OCI-M2 (cell line): ENCODE results near the gene ZNF529.
A peak's percentile ranks its signal among the peaks of the same experiment; 100 is the strongest.
"Not testable (repeated sequence)": the region's sequence is repeated elsewhere in the genome, so short reads cannot be mapped to it uniquely, and the experiment has no call there.

ENCODE experiments used
- DNase-seq: peaks from one replicate; lab custom pipeline; 2025; ENCODE audit not compliant: unreplicated experiment; lab: John Stamatoyannopoulos, UW

Gene ZNF529

DNA sequence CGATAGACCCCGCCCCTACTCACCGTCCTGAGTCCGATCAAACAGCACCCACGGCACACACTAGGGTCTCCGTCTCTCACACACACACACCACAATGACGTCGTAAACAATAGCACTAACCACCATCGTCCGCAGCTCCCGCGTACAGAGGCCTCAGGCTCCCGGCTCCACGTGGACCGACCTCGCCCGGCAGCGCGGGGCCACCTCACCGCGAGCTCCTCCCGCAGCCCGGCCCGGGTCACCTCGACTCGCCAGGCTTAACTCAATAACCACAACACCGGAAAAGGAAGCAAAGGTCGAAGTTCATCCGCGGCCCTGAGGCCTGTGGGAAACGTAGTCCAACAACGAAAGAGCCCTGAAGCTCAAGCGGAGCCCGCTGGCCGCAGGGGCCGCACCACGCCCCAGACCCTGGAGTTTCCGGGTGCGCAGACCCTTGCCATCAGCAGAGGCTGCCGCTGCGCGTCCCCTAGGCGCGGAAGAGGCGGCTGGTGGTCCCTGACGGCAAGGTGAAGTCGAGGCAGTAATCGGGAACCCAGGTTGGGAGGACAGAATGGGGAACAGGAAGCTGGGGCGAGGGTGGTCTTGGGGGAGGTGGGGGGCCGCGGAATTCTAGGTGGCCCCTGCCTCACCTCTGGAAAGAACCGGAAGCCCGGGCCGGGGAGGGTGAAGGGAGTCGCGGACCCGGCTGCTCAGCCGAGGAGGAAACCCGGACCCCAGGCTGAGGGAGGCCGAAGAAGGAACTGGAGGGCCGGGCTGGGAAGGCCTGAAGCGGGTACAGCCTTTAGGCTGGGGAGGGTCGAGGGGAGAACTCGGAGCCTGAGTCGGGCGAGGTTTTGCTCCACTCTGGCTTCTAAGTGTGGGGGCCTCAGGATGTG lies at the start of gene ZNF529:
TSS of gene ZNF529 (minus strand) at position 273 of the 875 bp plus-strand sequence. CDS start 946 bp downstream, outside the sequence.
- DNase-seq: peak; percentile 99

- peak; percentile 89 for DNase-seq
Measured at GRCh38 chr19:36605877-36606478, 32.9 kb upstream of the ZNF529 start.

DNA sequence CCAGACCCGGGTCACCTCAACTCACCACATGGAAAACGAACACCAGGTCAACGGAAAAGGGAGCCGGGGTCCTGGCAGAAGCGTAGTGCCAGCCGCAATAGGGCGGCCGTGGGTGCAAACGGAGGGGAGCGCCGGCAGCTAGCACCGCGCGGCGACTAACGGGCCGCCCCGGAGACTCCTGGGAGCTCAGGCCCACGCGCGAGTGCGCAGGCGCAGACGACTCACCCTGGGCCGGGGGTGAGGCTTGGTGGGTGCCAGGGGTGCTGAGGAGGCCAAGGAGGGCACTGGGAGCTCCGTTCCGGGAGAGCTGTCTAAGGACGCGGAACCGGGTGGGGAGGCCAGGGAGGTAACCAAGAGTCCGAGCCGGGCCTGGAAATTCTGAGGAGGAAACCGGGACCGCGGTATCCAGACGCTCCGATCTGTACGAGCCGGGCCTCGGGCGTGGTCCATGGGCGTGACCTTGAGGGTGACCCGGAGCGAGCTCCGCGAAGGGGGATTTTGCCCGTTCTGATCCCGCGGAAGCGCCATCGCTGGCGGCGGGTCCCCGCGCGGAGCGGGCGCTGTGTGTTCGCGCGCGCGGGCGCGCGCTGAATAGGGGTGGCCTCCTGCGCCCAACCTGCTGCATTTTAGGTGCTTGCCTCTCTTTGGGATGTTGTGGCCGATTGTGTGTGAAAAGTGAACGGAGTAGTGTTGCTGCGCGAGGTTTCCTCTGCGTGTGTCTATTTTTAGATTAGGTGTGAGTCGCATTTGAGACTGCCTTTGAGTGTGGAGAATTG lies 32.2 kb upstream of the ZNF529 start, which contains the start of gene ZNF382:
TSS of gene ZNF382 (plus strand) at position 213 of the 776 bp plus-strand sequence. CDS start 4,602 bp downstream, outside the sequence.
- DNase-seq: peak; percentile 91

DNA sequence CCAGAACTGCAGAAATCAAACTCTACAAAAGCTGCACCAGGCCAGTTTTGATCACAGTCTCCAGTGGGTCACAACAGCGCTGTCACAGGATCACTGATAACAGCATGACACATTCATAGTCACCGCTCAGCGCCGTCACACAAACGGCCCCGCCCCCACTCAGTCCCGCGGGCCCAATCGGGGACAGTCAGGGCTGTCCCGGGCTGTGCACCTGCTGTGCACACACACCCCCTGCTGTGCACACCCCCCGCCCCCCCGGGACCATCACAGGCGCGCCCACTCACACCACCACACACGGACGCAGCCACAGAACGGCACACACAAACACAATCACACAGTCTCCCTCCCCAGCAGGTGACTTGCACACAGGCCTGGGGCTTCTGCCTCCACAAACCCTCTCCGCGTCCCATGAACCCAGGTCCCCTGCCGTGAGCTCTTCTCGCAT lies 31.6 kb upstream of the ZNF529 start:
- peak; percentile 97 for DNase-seq

GRCh38 chr19:36602681-36603080 lies 29.6 kb upstream of the ZNF529 start:
- DNase-seq: not testable (repeated sequence)

DNA sequence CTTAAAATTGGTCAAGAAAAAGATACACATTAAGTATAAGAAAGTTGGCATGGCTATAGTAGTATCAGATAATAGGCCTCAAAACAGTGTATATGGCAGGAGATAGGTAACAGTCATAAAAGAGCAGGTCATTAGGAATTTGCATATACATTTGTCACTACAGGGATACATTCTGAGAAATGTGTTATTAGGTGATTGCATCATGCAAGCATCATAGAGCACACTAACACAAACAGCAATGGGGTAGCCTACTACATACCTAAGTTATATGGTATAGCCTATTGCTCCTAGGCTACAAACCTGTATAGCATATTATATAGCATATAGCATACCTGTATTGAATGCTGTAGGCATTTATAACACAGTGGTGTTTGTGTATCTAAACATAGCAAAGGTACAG lies 6.2 kb upstream of the ZNF529 start:
- DNase-seq: no peak

GRCh38 chr19:36577271-36577996 lies 4.3 kb upstream of the ZNF529 start:
- no peak for DNase-seq

- no peak for DNase-seq
Measured at GRCh38 chr19:36574741-36575140, 1.6 kb upstream of the ZNF529 start.

- DNase-seq: no peak
Measured at GRCh38 chr19:36573895-36574720, 1.0 kb upstream of the ZNF529 start.

DNA sequence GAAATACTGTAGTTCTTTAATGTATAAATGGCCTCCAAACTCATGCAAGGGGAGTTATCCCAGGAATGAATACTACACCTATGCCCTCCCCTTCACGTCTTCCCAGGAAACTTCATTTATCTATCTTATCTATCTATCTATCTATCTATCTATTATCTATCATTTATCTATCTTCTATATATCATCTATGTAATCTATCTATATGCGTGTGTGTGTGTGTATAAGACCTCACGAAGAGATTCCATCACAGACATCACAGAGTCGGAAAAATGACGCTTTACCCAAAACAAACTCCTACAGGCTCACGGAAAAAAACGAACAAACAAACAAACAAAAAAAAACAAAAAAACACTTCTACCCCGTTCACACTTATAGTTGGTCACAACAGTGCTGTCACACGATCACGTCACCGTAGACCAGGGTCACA lies 486 bp downstream of the ZNF529 start:
- no peak for DNase-seq

- no peak for DNase-seq
Measured at GRCh38 chr19:36564391-36564790, 8.7 kb downstream of the ZNF529 start.

GRCh38 chr19:36547001-36547732 lies 25.9 kb downstream of the ZNF529 start:
- peak; percentile 76 for DNase-seq

DNA sequence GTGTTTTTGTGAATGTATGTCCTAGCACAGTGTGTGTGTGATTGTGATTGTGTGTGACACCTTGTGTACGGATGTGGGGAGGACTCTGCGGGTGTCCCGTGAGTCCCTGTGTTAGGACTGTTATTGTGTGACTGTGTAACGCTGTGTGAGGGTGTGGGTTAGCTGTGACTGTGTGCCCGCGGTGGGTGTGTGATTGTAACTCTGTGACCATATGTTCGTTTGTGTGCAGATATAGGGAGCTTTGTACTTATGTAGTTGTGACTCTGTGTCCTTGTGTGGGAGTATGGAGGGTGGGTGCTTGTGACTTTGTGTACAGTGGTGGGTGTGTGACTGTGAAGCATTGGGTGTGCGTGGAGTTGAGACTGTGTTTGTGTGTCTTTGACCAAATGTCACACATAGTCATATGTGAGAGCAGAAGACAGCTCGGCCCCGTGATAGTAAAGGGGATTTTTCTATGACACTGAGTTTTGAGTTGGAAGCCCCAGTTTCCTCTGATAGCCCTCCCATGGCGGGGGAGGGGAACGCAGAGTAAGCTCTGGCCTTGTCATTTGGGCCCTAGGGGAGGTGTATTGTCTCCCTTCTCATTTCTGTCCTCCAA lies 44.1 kb downstream of the ZNF529 start:
- DNase-seq: peak; percentile 95

- DNase-seq: peak; percentile 100
Measured at GRCh38 chr19:36528194-36528920, 44.7 kb downstream of the ZNF529 start, which contains the start of gene ZNF260. TSS of gene ZNF260 (minus strand) at chr19:36528271. CDS start at chr19:36515238, 13,033 bp downstream.

DNA sequence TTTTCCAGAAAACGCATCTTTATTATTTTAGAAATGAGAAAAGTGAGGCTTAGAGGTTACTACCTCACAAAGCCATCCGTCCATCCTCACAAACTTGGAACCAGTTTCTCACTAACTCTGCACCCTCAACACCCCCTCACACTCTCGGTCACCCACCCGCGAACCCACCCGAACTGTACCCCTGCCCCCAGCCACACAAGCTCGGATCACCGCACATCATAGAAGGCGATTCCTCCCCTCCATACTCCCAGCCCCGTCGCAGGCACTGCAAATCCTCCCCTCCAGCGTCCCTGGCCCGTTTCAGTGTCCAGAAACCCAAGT lies 45.3 kb downstream of the ZNF529 start:
- no peak for DNase-seq

DNA sequence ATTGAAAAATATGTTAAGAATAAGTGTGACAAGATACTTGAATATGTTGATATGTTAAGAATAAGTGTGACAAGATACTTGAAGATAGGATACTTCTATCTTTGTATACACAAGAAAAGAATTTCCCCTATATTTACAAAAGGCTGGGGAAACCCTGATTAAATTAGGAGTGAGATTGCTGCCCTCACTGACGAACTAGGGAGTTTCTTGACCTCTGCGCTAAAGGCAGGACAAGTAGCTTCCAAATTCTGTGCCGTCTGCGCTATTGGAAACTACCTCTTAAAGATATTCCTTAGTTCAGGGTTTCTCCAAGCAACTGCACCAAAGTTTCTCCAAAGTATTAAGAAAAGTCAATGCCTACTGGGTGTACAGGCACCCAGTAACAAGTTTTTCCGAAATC lies 45.8 kb downstream of the ZNF529 start:
- no peak for DNase-seq

DNA sequence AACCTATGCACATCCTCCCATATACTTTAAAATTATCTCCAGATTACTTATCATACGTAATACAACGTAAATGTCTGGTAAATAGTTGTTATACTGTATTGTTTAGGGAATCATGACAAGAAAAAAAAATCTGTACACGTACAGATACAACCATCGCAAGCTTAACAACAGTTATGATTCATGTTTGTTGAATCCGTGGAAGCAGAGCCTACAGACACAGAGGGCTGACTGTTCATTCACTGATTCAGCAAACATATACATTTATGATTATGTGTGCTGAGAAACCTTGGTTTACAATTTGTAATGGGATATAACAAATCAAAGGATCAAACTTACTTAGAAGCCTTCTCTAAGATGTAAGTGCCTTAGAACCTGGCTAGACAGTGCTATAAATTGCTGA lies 46.5 kb downstream of the ZNF529 start:
- DNase-seq: no peak

DNA sequence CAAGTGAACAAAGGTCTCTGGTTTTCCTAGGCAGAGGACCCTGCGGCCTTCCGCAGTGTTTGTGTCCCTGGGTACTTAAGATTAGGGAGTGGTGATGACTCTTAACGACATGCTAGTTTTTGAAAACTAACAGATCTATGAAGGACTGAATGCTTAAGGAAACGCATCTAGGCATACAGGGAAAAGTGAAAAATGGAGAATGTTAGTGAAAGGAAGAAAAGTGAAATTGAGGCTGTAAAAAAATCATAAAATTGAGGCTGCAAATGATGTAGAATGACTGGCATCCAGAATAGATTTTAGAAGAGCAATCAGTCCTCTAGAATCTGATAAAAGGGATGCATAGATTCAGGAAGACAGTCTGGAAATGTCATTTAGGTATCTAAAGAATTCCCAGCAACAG lies 48.5 kb downstream of the ZNF529 start:
- no peak for DNase-seq
